IMR-90 (cell line): ENCODE results near the gene CYP3A4. TPM values are rescaled to one million over a fixed set of nuclear protein-coding genes. Genes with fewer than 3 reads are reported as not detected.

Experiments
- ATAC-seq: fragments of 200-7000 bp; cut with Tn5 transposase; 2 replicates; pipeline ENCODE4 v1.9.1; 2020; ENCODE audit warnings: low read depth, mild to moderate bottlenecking, moderate library complexity
- BruUV-seq: library from RNA; stranded (reverse); fragments of 400-500 nt; replicated peaks from 2 replicates; lab custom pipeline; 2021; lab: Mats Ljungman, UMichigan
- CTCF ChIA-PET: fragments of 300-600 bp; formaldehyde crosslinking; extraction: SDS; loops from one replicate; lab custom pipeline; 2021; ENCODE audit warnings: antibody characterized with exemption; lab: Yijun Ruan, JAX
- POLR2A ChIA-PET: fragments of 300-600 bp; sonication (Branson Sonifier 250); formaldehyde crosslinking; loops from one replicate; lab custom pipeline; 2022; ENCODE audit warnings: antibody characterized with exemption; ENCODE audit not compliant: unreplicated experiment; lab: Charles Lee
- DNase-seq: peaks from one replicate; pipeline ENCODE4 v3.0.0; 2013
- H2AFZ ChIP-seq: replicated peaks from 2 replicates; pipeline ENCODE3; 2013; ENCODE audit warnings: low read length, mild to moderate bottlenecking; ENCODE audit not compliant: poor library complexity
- H2AK5ac ChIP-seq: 2 replicates; pipeline ENCODE4 v1.6.1; 2013; ENCODE audit warnings: low read depth, low read length, inconsistent platforms
- H2AK9ac ChIP-seq: replicated peaks from 2 replicates; pipeline ENCODE3; 2013; ENCODE audit warnings: mild to moderate bottlenecking, low read depth, low read length, moderate library complexity; ENCODE audit not compliant: poor library complexity
- H2BK120ac ChIP-seq: 2 replicates; pipeline ENCODE4 v1.6.1; 2013; ENCODE audit warnings: low read depth, low read length, inconsistent platforms
- H2BK15ac ChIP-seq: 3 replicates; pipeline ENCODE4 v1.6.1; 2013; ENCODE audit warnings: low read depth, low read length, inconsistent platforms
- H2BK20ac ChIP-seq: 2 replicates; pipeline ENCODE4 v1.6.1; 2013; ENCODE audit warnings: low read depth, mild to moderate bottlenecking, inconsistent platforms, low read length, moderate library complexity
- H2BK5ac ChIP-seq: 2 replicates; pipeline ENCODE4 v1.6.1; 2013; ENCODE audit warnings: mild to moderate bottlenecking, low read depth, low read length, inconsistent platforms; ENCODE audit not compliant: poor library complexity, severe bottlenecking
- H3K14ac ChIP-seq: replicated peaks from 2 replicates; pipeline ENCODE4 v1.6.1; 2013; ENCODE audit warnings: low read depth, low read length, inconsistent platforms
- H3K18ac ChIP-seq: 2 replicates; pipeline ENCODE4 v1.6.1; 2013; ENCODE audit warnings: low read depth, low read length, control low read depth
- H3K23ac ChIP-seq: 2 replicates; pipeline ENCODE4 v1.6.1; 2013; ENCODE audit warnings: low read depth, low read length, inconsistent platforms
- H3K27ac ChIP-seq: 2 replicates; pipeline ENCODE4 v1.5.1; 2013; ENCODE audit warnings: mild to moderate bottlenecking, control low read depth, low read length; ENCODE audit not compliant: insufficient read depth
- H3K27me3 ChIP-seq: 2 replicates; pipeline ENCODE4 v1.6.1; 2013; ENCODE audit warnings: low read length; ENCODE audit not compliant: control insufficient read depth, insufficient read depth
- H3K36me3 ChIP-seq: 2 replicates; pipeline ENCODE4 v1.6.1; 2013; ENCODE audit warnings: low read length, mixed read lengths; ENCODE audit not compliant: control insufficient read depth, insufficient read depth
- H3K4ac ChIP-seq: 2 replicates; pipeline ENCODE4 v1.6.1; 2013; ENCODE audit warnings: low read depth, low read length, inconsistent platforms
- H3K4me1 ChIP-seq: 2 replicates; pipeline ENCODE4 v1.6.1; 2013; ENCODE audit warnings: low read length, mixed read lengths; ENCODE audit not compliant: control insufficient read depth, insufficient read depth
- H3K4me2 ChIP-seq: 2 replicates; pipeline ENCODE4 v1.6.1; 2013; ENCODE audit warnings: low read depth, mild to moderate bottlenecking, control low read depth, low read length, moderate library complexity
- H3K4me3 ChIP-seq: 2 replicates; pipeline ENCODE4 v1.5.1; 2013; ENCODE audit warnings: low read depth, mild to moderate bottlenecking, control low read depth, low read length, moderate library complexity; ENCODE audit not compliant: insufficient read depth
- H3K56ac ChIP-seq: 2 replicates; pipeline ENCODE4 v1.6.1; 2013; ENCODE audit warnings: low read length, inconsistent platforms; ENCODE audit not compliant: insufficient read depth; ENCODE audit errors: extremely low read depth
- H3K79me1 ChIP-seq, 2 experiments: 2 replicates each; pipeline ENCODE4 v1.6.1; 2013; ENCODE audit warnings: low read length in 2 of 2, inconsistent platforms in 1 of 2, low read depth in 1 of 2
- H3K9ac ChIP-seq: 2 replicates; pipeline ENCODE4 v1.6.1; 2013; ENCODE audit warnings: low read depth, low read length, control low read depth
- H3K9me1 ChIP-seq: 2 replicates; pipeline ENCODE4 v1.6.1; 2013; ENCODE audit warnings: low read length, inconsistent platforms; ENCODE audit not compliant: insufficient read depth
- H3K9me3 ChIP-seq: 2 replicates; pipeline ENCODE4 v1.6.1; 2013; ENCODE audit warnings: low read length; ENCODE audit not compliant: control insufficient read depth, insufficient read depth
- H4K20me1 ChIP-seq: 2 replicates; pipeline ENCODE4 v1.6.1; 2013; ENCODE audit warnings: low read length, inconsistent platforms; ENCODE audit not compliant: insufficient read depth
- H4K5ac ChIP-seq: 2 replicates; pipeline ENCODE4 v1.6.1; 2013; ENCODE audit warnings: mild to moderate bottlenecking, low read depth, low read length, control low read depth
- H4K8ac ChIP-seq, 2 experiments: 2 replicates each; pipeline ENCODE4 v1.6.1; 2013; ENCODE audit warnings: low read depth in 2 of 2, low read length in 2 of 2, control low read depth in 1 of 2, inconsistent platforms in 1 of 2
- H4K91ac ChIP-seq: 2 replicates; pipeline ENCODE4 v1.6.1; 2013; ENCODE audit warnings: low read depth, low read length, inconsistent platforms; ENCODE audit not compliant: insufficient read depth
- CEBPB ChIP-seq: IDR thresholded peaks from 2 replicates; pipeline ENCODE4 v1.6.1; 2012; ENCODE audit warnings: low read depth, low read length, improper control_type of control experiment
- MAFK ChIP-seq: IDR thresholded peaks from 2 replicates; pipeline ENCODE4 v1.6.1; 2012; ENCODE audit warnings: low read depth, low read length, improper control_type of control experiment
- RAD21 ChIP-seq: IDR thresholded peaks from 2 replicates; pipeline ENCODE4 v1.6.1; 2012; ENCODE audit warnings: low read length, improper control_type of control experiment
- RFX5 ChIP-seq: IDR thresholded peaks from 2 replicates; pipeline ENCODE4 v1.8.0; 2012; ENCODE audit warnings: low read depth, mild to moderate bottlenecking, low read length, moderate library complexity
- SMC3 ChIP-seq: fragments of 150-350 bp; IDR thresholded peaks from 2 replicates; pipeline ENCODE4 v1.6.1; 2016; ENCODE audit warnings: low read depth, mild to moderate bottlenecking, antibody characterized with exemption, low read length, moderate library complexity
- WGBS, 2 experiments: methylation state at CpG; one replicate each; pipeline versions ENCODE4 v1.1.5 to v1.1.7; 2013; ENCODE audit warnings: missing lambda C conversion rate in 2 of 2; ENCODE audit not compliant: insufficient read length in 1 of 2; ENCODE audit errors: extremely low coverage in 2 of 2; 5-methylcytosine and 5-hydroxymethylcytosine counted together
- dilution Hi-C: fragments of 300-500 bp; cut with HindIII; formaldehyde crosslinking; loops from one replicate; pipeline ENCODE4 v1.14.3; 2018; ENCODE audit warnings: low sequenced_read_pairs; ENCODE audit not compliant: unreplicated experiment
- in situ Hi-C: fragments of 300-500 bp; cut with MboI; formaldehyde crosslinking; loops from 3 replicates; pipeline ENCODE4 v1.14.3; 2019; ENCODE audit warnings: low sequenced_read_pairs, inconsistent platforms, mixed read lengths
- intact Hi-C: fragments of 100-400 bp; cut with micrococcal nuclease; formaldehyde crosslinking; loops from 2 replicates; pipeline ENCODE4 v1.10.0; 2022
- polyA plus RNA-seq, 3 experiments: library from polyadenylated mRNA; depleted of rRNA; stranded (reverse); fragments of >200 nt; gene quantifications; 2 replicates each; pipeline ENCODE4 v1.2.3, GENCODE V29; 2012; ENCODE audit warnings: low replicate concordance in 1 of 3
- total RNA-seq: library from RNA; depleted of rRNA; stranded (reverse); fragments of >200 nt; gene quantifications from 2 replicates; pipeline ENCODE4 v1.2.3, GENCODE V29; 2012

Gene CYP3A4
- total and polyA plus RNA-seq, 2 of the 4 experiments (the other 2 are of a cell fraction) = not detected

GRCh38 chr7:99792967-99793366 is 9.0 kb upstream of the CYP3A4 start:
- no peak overlapping the region for H3K9ac ChIP-seq
- in situ Hi-C loops = no loop called here
- no peak overlapping the region for H2BK120ac ChIP-seq
- H2AFZ ChIP-seq = no peak overlapping the region
- no peak overlapping the region for H4K8ac ChIP-seq
- H3K4ac ChIP-seq = no peak overlapping the region
- H3K18ac ChIP-seq = no peak overlapping the region
- dilution Hi-C loops = no loop called here
- TF ChIP-seq CEBPB (no peak), MAFK (no peak), RAD21 (no peak), SMC3 (no peak), RFX5 (no peak)
- no peaks in the 10 kb centered on the region for H3K36me3 ChIP-seq
- no peak overlapping the region for H3K56ac ChIP-seq
- ATAC-seq = no peak
- H3K4me1 ChIP-seq = no peaks in the 10 kb centered on the region
- no peaks in the 10 kb centered on the region for H4K20me1 ChIP-seq
- H4K91ac ChIP-seq = no peak overlapping the region
- H3K27me3 ChIP-seq = no peaks in the 10 kb centered on the region; the same call in 1 of the 2 replicates
- H3K4me3 ChIP-seq = no peak overlapping the region
- no peak overlapping the region for H2BK15ac ChIP-seq
- no peak overlapping the region for H2BK20ac ChIP-seq
- WGBS, 2 experiments = no CpG with 5 or more reads among the region's 4 CpGs
- no peak overlapping the region for H2AK5ac ChIP-seq
- H3K79me1 ChIP-seq = no peaks in the 10 kb centered on the region
- H3K23ac ChIP-seq = no peak overlapping the region
- no peak overlapping the region for H2AK9ac ChIP-seq
- no peak overlapping the region for H3K14ac ChIP-seq
- no peaks in the 10 kb centered on the region for H3K9me3 ChIP-seq
- H3K4me2 ChIP-seq = no peak overlapping the region
- ChIA-PET POLR2A (no interaction called here), CTCF (no interaction called here)
- no peak for DNase-seq
- intact Hi-C loops = no loop called here
- H2BK5ac ChIP-seq = no peak overlapping the region
- H3K9me1 ChIP-seq = no peaks in the 10 kb centered on the region
- BruUV-seq = no TSS peak
- H3K27ac ChIP-seq = no peak overlapping the region
- H4K5ac ChIP-seq = no peak overlapping the region
